ENCODE data around the gene CRYGA. TPM values are rescaled to one million over a fixed set of nuclear protein-coding genes. Genes with fewer than 3 reads are reported as not detected.

Gene CRYGA
- polyA plus RNA-seq, 1 donor (not counting 4 experiments of a cell fraction or from before 2014, with no cell fraction given) = not detected

GRCh38 chr2:208128136-208128535 lies 35.3 kb downstream of the CRYGA start:
- dilution Hi-C loops (cut with MboI; ENCODE audit: extremely low pct_ligation_motif_present, low sequenced_read_pairs) = no loop called here
- FAIRE-seq = no peak
- H3K27ac ChIP-seq (ENCODE audit: control insufficient read depth, insufficient read depth, low read length) = no peak overlapping the region
- DNase-seq (ENCODE audit: low read depth, low spot score) = no peak
- no peaks in the 10 kb centered on the region for H4K20me1 ChIP-seq (ENCODE audit: control insufficient read depth, extremely low read depth, insufficient read depth, low read length)
- H3K27me3 ChIP-seq (ENCODE audit: control insufficient read depth, extremely low read depth, insufficient read depth, low read length) = peaks cover 12% of the 10 kb centered on the region
- H3K4me2 ChIP-seq (ENCODE audit: control insufficient read depth, extremely low read depth, insufficient read depth, low read depth, low read length) = no peak overlapping the region
- no peak overlapping the region for H3K4me3 ChIP-seq (ENCODE audit: control insufficient read depth in 2 of 3, extremely low read depth in 1 of 3, insufficient read depth in 2 of 3, low read depth in 1 of 3, low read length in 3 of 3)
- H2AFZ ChIP-seq (ENCODE audit: control insufficient read depth, low read length) = no peak overlapping the region
- TF ChIP-seq, protein P1, sequence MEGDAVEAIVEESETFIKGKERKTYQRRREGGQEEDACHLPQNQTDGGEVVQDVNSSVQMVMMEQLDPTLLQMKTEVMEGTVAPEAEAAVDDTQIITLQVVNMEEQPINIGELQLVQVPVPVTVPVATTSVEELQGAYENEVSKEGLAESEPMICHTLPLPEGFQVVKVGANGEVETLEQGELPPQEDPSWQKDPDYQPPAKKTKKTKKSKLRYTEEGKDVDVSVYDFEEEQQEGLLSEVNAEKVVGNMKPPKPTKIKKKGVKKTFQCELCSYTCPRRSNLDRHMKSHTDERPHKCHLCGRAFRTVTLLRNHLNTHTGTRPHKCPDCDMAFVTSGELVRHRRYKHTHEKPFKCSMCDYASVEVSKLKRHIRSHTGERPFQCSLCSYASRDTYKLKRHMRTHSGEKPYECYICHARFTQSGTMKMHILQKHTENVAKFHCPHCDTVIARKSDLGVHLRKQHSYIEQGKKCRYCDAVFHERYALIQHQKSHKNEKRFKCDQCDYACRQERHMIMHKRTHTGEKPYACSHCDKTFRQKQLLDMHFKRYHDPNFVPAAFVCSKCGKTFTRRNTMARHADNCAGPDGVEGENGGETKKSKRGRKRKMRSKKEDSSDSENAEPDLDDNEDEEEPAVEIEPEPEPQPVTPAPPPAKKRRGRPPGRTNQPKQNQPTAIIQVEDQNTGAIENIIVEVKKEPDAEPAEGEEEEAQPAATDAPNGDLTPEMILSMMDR (optimal IDR thresholded peaks at IDR 0.05 in 1 of 3, IDR thresholded peaks at IDR 0.05 in 1 of 3, conservative IDR thresholded peaks at IDR 0.05 in 1 of 3; ENCODE audit: extremely low read depth in 1 of 3, insufficient read depth in 2 of 3, low read length in 3 of 3) = no peak
- TF ChIP-seq EZH2 (IDR thresholded peaks at IDR 0.05; ENCODE audit: low read length) = no peak
- no peaks in the 10 kb centered on the region for H3K9me3 ChIP-seq (ENCODE audit: control insufficient read depth, low read depth, low read length)
- no peaks in the 10 kb centered on the region for H3K9me1 ChIP-seq (ENCODE audit: control insufficient read depth, extremely low read depth, insufficient read depth, low read length)
- no peak overlapping the region for H3K9ac ChIP-seq (ENCODE audit: control insufficient read depth, extremely low read depth, insufficient read depth, low read length)
- H3K79me2 ChIP-seq (ENCODE audit: control insufficient read depth, insufficient read depth, low read length) = no peaks in the 10 kb centered on the region
- peaks cover 8% of the 10 kb centered on the region for H3K4me1 ChIP-seq (ENCODE audit: control insufficient read depth, extremely low read depth, insufficient read depth, low read length)
- H3K36me3 ChIP-seq (ENCODE audit: control insufficient read depth in 2 of 2, extremely low read depth in 1 of 2, insufficient read depth in 2 of 2, low read length in 2 of 2) = no peaks in the 10 kb centered on the region

DNA sequence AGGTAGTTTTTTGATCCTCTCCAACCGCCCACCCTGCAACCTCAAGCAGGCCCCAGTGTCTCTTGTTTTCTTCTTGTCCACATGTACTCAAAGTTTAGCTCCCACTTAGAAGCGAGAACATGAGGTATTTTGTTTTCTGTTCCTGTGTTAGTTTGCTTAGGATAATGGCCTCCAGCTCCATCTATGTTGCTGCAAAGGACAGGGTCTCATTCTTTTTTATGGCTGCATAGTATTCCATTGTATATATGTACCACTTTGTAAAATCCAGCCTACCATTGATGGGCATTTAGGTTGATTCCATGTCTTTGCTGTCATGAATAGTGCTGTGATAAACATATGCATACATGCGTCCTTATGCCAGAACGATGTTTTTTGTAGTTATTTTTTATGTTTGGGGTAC lies 36.3 kb downstream of the CRYGA start:
- no peaks in the 10 kb centered on the region for H4K20me1 ChIP-seq (ENCODE audit: control insufficient read depth, extremely low read depth, insufficient read depth, low read length)
- FAIRE-seq (no peak), DNase-seq (ENCODE audit: low read depth, low spot score) (no peak)
- peaks cover 12% of the 10 kb centered on the region for H3K27me3 ChIP-seq (ENCODE audit: control insufficient read depth, extremely low read depth, insufficient read depth, low read length)
- dilution Hi-C loops (cut with MboI; ENCODE audit: extremely low pct_ligation_motif_present, low sequenced_read_pairs) = no loop called here
- H3K79me2 ChIP-seq (ENCODE audit: control insufficient read depth, insufficient read depth, low read length) = no peaks in the 10 kb centered on the region
- H3K4me1 ChIP-seq (ENCODE audit: control insufficient read depth, extremely low read depth, insufficient read depth, low read length) = peaks cover 8% of the 10 kb centered on the region
- H3K9ac ChIP-seq (ENCODE audit: control insufficient read depth, extremely low read depth, insufficient read depth, low read length) = no peak overlapping the region
- H3K9me1 ChIP-seq (ENCODE audit: control insufficient read depth, extremely low read depth, insufficient read depth, low read length) = no peaks in the 10 kb centered on the region
- H3K27ac ChIP-seq (ENCODE audit: control insufficient read depth, insufficient read depth, low read length) = no peak overlapping the region
- TF ChIP-seq, protein P1 (optimal IDR thresholded peaks at IDR 0.05 in 1 of 3, IDR thresholded peaks at IDR 0.05 in 1 of 3, conservative IDR thresholded peaks at IDR 0.05 in 1 of 3; ENCODE audit: extremely low read depth in 1 of 3, insufficient read depth in 2 of 3, low read length in 3 of 3) = no peak
- no peak for TF ChIP-seq EZH2 (IDR thresholded peaks at IDR 0.05; ENCODE audit: low read length)
- H3K4me3 ChIP-seq (ENCODE audit: control insufficient read depth in 2 of 3, extremely low read depth in 1 of 3, insufficient read depth in 2 of 3, low read depth in 1 of 3, low read length in 3 of 3) = no peak overlapping the region
- no peaks in the 10 kb centered on the region for H3K9me3 ChIP-seq (ENCODE audit: control insufficient read depth, low read depth, low read length)
- no peaks in the 10 kb centered on the region for H3K36me3 ChIP-seq (ENCODE audit: control insufficient read depth in 2 of 2, extremely low read depth in 1 of 2, insufficient read depth in 2 of 2, low read length in 2 of 2)
- no peak overlapping the region for H2AFZ ChIP-seq (ENCODE audit: control insufficient read depth, low read length)
- H3K4me2 ChIP-seq (ENCODE audit: control insufficient read depth, extremely low read depth, insufficient read depth, low read depth, low read length) = no peak overlapping the region

Measured in keratinocyte (primary cell).